Testis (tissue), 2 donors: ENCODE measurements around the gene MKRN1.

Experiments used
- CTCF ChIP-seq, 3 experiments: fragments of 450-650 bp in 2 of 3; fragments of 200-600 bp in 1 of 3; sonication (generic) in 1 of 3; IDR thresholded peaks; one replicate each; pipeline ENCODE4 v1.5.1; 2016 to 2019; ENCODE audit warnings: antibody characterized with exemption in 3 of 3, mild to moderate bottlenecking in 2 of 3, moderate library complexity in 1 of 3
- POLR2A ChIP-seq: fragments of 450-650 bp; IDR thresholded peaks from one replicate; pipeline ENCODE4 v1.6.1; 2017; ENCODE audit warnings: antibody characterized with exemption, mild to moderate bottlenecking, moderate library complexity

DNA sequence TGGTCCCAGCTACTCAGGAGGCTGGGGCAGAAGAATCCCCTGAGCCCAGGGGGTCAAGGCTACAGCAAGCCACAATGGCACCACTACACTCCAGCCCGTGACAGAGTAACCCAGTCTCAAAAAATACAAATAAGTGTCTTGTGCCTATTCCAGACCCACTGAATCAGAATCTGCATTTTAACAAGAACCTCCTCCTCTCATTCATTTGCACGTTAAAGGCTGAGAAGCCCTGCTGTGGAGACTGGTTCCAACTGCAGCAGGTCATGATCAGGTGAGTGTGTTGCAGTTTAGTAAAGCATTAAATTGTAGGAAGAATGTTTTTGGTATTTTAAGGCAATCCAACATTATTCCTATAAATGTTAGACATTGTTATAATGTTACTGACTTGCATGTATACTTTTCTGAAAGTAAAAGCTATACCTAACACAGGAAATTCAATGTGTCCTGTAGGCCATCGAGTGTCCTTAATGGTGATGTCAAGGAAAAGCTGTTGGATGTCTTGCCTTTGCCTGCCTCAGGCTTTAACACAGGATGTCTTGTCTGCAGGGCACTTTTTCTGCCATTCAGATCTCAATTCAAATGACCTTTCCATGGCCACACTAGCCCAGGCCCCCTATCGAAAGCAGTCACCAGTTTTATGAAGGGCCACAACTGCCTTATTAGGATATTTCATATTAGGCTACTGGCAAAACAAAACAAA is 30.4 kb downstream of the MKRN1 start:
- TF ChIP-seq CTCF (IDR thresholded peaks at IDR 0.05) (no peak), POLR2A (no peak)
